HCT116 (cell line): ENCODE data around the gene TFCP2. TPM values are rescaled to one million over a fixed set of nuclear protein-coding genes. Genes with fewer than 3 reads are reported as not detected.

Experiments used
- ATAC-seq: fragments of 200-7000 bp; cut with Tn5 transposase; 2 replicates; pipeline ENCODE4 v1.9.1; 2020; ENCODE audit warnings: mild to moderate bottlenecking, moderate library complexity
- BruUV-seq: library from RNA; stranded (reverse); fragments of 400-500 nt; replicated peaks from 2 replicates; lab custom pipeline; 2021; lab: Mats Ljungman, UMichigan
- CTCF ChIA-PET: fragments of 300-600 bp; sonication (Branson Sonifier 250); formaldehyde crosslinking; loops from one replicate; lab custom pipeline; 2021; ENCODE audit warnings: antibody characterized with exemption; lab: Charles Lee
- POLR2A ChIA-PET: fragments of 300-600, 350-600 bp; sonication (Branson Sonifier 250); formaldehyde crosslinking; loops from one replicate; lab custom pipeline; 2021; ENCODE audit warnings: antibody characterized with exemption; lab: Charles Lee
- RAD21 ChIA-PET, 2 experiments: fragments of 300-600 bp; sonication (Branson Sonifier 250); formaldehyde crosslinking; loops; one replicate each; lab custom pipeline; 2023; ENCODE audit warnings: low total read pairs in 2 of 2; ENCODE audit not compliant: uncharacterized antibody in 2 of 2, unreplicated experiment in 2 of 2, low non-redundant PET in 1 of 2; lab: Charles Lee
- DNase-seq: peaks from one replicate; pipeline ENCODE4 v3.0.0-alpha.2; 2010; ENCODE audit warnings: low read depth, low spot score
- H2AFZ ChIP-seq: fragments of 200-600 bp; shearing (Covaris generic), sonication (generic); 2 replicates; pipeline ENCODE4 v1.6.1; 2017; ENCODE audit warnings: low read depth, mixed run types, mixed read lengths, antibody characterized with exemption, low read length; ENCODE audit not compliant: poor library complexity, severe bottlenecking
- H3K27ac ChIP-seq: 2 replicates; pipeline ENCODE4 v1.5.1; 2012; ENCODE audit warnings: low read depth, low read length
- H3K27me3 ChIP-seq: fragments of 200-600 bp; sonication (generic); 2 replicates; pipeline ENCODE4 v1.6.1; 2016; ENCODE audit warnings: mixed run types, low read length, mixed read lengths; ENCODE audit not compliant: insufficient read depth
- H3K36me3 ChIP-seq, 2 experiments: fragments of 200-500 bp in 1 of 2; fragments of 200-600 bp in 1 of 2; sonication (Bioruptor generic) in 1 of 2; sonication (generic) in 1 of 2; 2 replicates each; pipeline versions ENCODE4 v1.5.1 to v1.6.1; 2014 to 2016; ENCODE audit warnings: low read length in 2 of 2, inconsistent platforms in 1 of 2, mixed read lengths in 1 of 2, mixed run types in 1 of 2; ENCODE audit not compliant: insufficient read depth in 2 of 2, control insufficient read depth in 1 of 2
- H3K4me1 ChIP-seq, 2 experiments: fragments of 200-600 bp in 1 of 2; sonication (generic) in 1 of 2; 2 replicates each; pipeline versions ENCODE4 v1.5.1 to v1.6.1; 2012 to 2017; ENCODE audit warnings: low read length in 2 of 2, inconsistent platforms in 1 of 2, mild to moderate bottlenecking in 1 of 2, mixed read lengths in 1 of 2, mixed run types in 1 of 2, moderate library complexity in 1 of 2; ENCODE audit not compliant: insufficient read depth in 2 of 2, control insufficient read depth in 1 of 2
- H3K4me2 ChIP-seq: fragments of 200-600 bp; sonication (generic); 2 replicates; pipeline ENCODE4 v1.6.1; 2017; ENCODE audit warnings: mixed run types, low read length, mixed read lengths
- H3K4me3 ChIP-seq, 2 experiments: fragments of 200-600 bp in 1 of 2; sonication (generic) in 1 of 2; replicated peaks in 1 of 2; 2 replicates each; pipeline ENCODE4 v1.5.1; 2011 to 2016; ENCODE audit warnings: low read length in 2 of 2, control low read depth in 1 of 2, low read depth in 1 of 2, mild to moderate bottlenecking in 1 of 2, mixed read lengths in 1 of 2, mixed run types in 1 of 2
- H3K79me2 ChIP-seq: fragments of 200-600 bp; sonication (generic); 2 replicates; pipeline ENCODE4 v1.6.1; 2017; ENCODE audit warnings: mild to moderate bottlenecking, mixed run types, low read length, moderate library complexity, mixed read lengths; ENCODE audit not compliant: insufficient read depth
- H3K9ac ChIP-seq: fragments of 200-600 bp; sonication (generic); 2 replicates; pipeline ENCODE4 v1.6.1; 2016; ENCODE audit warnings: low read length, mixed read lengths
- H3K9me2 ChIP-seq: fragments of 200-600 bp; sonication (generic), shearing (Covaris generic); 2 replicates; pipeline ENCODE4 v1.6.1; 2017; ENCODE audit warnings: mixed run types, mild to moderate bottlenecking, moderate library complexity; ENCODE audit not compliant: insufficient read depth
- H3K9me3 ChIP-seq, 2 experiments: fragments of 200-500 bp in 1 of 2; fragments of 200-600 bp in 1 of 2; sonication (Bioruptor generic) in 1 of 2; sonication (generic) in 1 of 2; 2 replicates each; pipeline ENCODE4 v1.6.1; 2014 to 2017; ENCODE audit warnings: low read length in 2 of 2, mixed read lengths in 2 of 2, inconsistent platforms in 1 of 2, low read depth in 1 of 2, mild to moderate bottlenecking in 1 of 2, mixed run types in 1 of 2, moderate library complexity in 1 of 2; ENCODE audit not compliant: control insufficient read depth in 1 of 2, insufficient read depth in 1 of 2
- H4K20me1 ChIP-seq: fragments of 200-600 bp; sonication (generic), shearing (Covaris generic); 2 replicates; pipeline ENCODE4 v1.6.1; 2017; ENCODE audit warnings: mixed run types, mild to moderate bottlenecking, moderate library complexity; ENCODE audit not compliant: insufficient read depth
- ATF3 ChIP-seq: IDR thresholded peaks from 2 replicates; pipeline ENCODE4 v1.6.1; 2012
- CBX3 ChIP-seq: IDR thresholded peaks from 2 replicates; pipeline ENCODE4 v1.6.1; 2012; ENCODE audit warnings: low read depth
- CEBPB ChIP-seq: IDR thresholded peaks from 2 replicates; pipeline ENCODE4 v1.6.1; 2012; ENCODE audit warnings: low read depth
- EGR1 ChIP-seq: IDR thresholded peaks from 2 replicates; pipeline ENCODE4 v1.6.1; 2012; ENCODE audit warnings: low read depth
- ELF1 ChIP-seq: IDR thresholded peaks from 2 replicates; pipeline ENCODE4 v1.6.1; 2012; ENCODE audit warnings: low read depth, borderline replicate concordance
- EZH2phosphoT487 ChIP-seq: fragments of 200-600 bp; IDR thresholded peaks from 2 replicates; pipeline ENCODE4 v1.6.1; 2018; ENCODE audit warnings: antibody characterized with exemption, borderline replicate concordance
- FOSL1 ChIP-seq: IDR thresholded peaks from 2 replicates; pipeline ENCODE4 v1.6.1; 2012; ENCODE audit warnings: low read depth
- JUND ChIP-seq: IDR thresholded peaks from 2 replicates; pipeline ENCODE4 v1.6.1; 2012
- POLR2A ChIP-seq: IDR thresholded peaks from 2 replicates; pipeline ENCODE4 v1.7.0; 2011; ENCODE audit warnings: borderline replicate concordance; ENCODE audit not compliant: insufficient read depth, insufficient read length; ENCODE audit errors: extremely low read depth
- RAD21 ChIP-seq: IDR thresholded peaks from 2 replicates; pipeline ENCODE4 v1.6.1; 2012; ENCODE audit warnings: low read depth, mild to moderate bottlenecking
- SIN3A ChIP-seq: IDR thresholded peaks from 2 replicates; pipeline ENCODE4 v1.6.1; 2012; ENCODE audit warnings: low read depth
- SP1 ChIP-seq: IDR thresholded peaks from 2 replicates; pipeline ENCODE4 v1.6.1; 2012; ENCODE audit warnings: low read depth
- SRF ChIP-seq: IDR thresholded peaks from 2 replicates; pipeline ENCODE4 v1.6.1; 2012; ENCODE audit warnings: low read depth
- TCF7L2 ChIP-seq: IDR thresholded peaks from 2 replicates; pipeline ENCODE4 v1.7.0; 2011; ENCODE audit warnings: borderline replicate concordance, inconsistent platforms; ENCODE audit not compliant: insufficient read depth, insufficient read length; ENCODE audit errors: extremely low read depth
- YY1 ChIP-seq: IDR thresholded peaks from 2 replicates; pipeline ENCODE4 v1.6.1; 2011; ENCODE audit warnings: low read length, low read depth, moderate library complexity, mild to moderate bottlenecking; ENCODE audit not compliant: insufficient replicate concordance; ENCODE audit errors: extremely low read depth
- ZFX ChIP-seq: fragments of 450-650 bp; IDR thresholded peaks from 2 replicates; pipeline ENCODE4 v1.6.1; 2017
- ZNF274 ChIP-seq: fragments of 200-500 bp; sonication (Bioruptor generic); IDR thresholded peaks from 2 replicates; pipeline ENCODE4 v1.6.1; 2014; ENCODE audit warnings: mild to moderate bottlenecking, low read depth, low read length, inconsistent platforms
- intact Hi-C: fragments of 100-400 bp; cut with micrococcal nuclease; formaldehyde crosslinking; loops from 2 replicates; pipeline ENCODE4 v1.10.0; 2022
- total RNA-seq: library from RNA; stranded (reverse); gene quantifications from one replicate; pipeline ENCODE4 v1.2.1, GENCODE V29; 2021; ENCODE audit not compliant: unreplicated experiment
- TF ChIP-seq, protein P1 (sequence below): IDR thresholded peaks from 2 replicates; pipeline ENCODE4 v1.6.1; 2012; ENCODE audit warnings: low read depth

TFCP2 gene
- total RNA-seq, 1 experiment from 2014 or later: 31.6 TPM

GRCh38 chr12:51049525-51049924 lies 123.4 kb downstream of the TFCP2 start:
- TF ChIP-seq ZFX (no peak), EZH2phosphoT487 (no peak), RAD21 (no peak), CBX3 (no peak), ZNF274 (no peak)
- TF ChIP-seq, all 23 proteins: peak for 0
- Histone ChIP-seq H4K20me1 (no peaks in the 10 kb centered on the region), H3K4me3 (peak overlapping the region; percentile 71 to 88), H3K4me1 (peaks cover 7 to 18% of the 10 kb centered on the region in 2 experiments; a peak in 2 of 4 replicates), H3K27ac (no peak overlapping the region), H3K9me2 (no peaks in the 10 kb centered on the region), H3K36me3 (peaks cover 20 to 25% of the 10 kb centered on the region in 2 experiments), H3K4me2 (peak overlapping the region; percentile 87), H3K9me3 (no peaks in the 10 kb centered on the region), H3K79me2 (peaks cover 37% of the 10 kb centered on the region), H3K27me3 (no peaks in the 10 kb centered on the region), H3K9ac (peak overlapping the region; percentile 83; the same call in 1 of the 2 replicates), H2AFZ (no peak overlapping the region)
- RAD21 ChIA-PET: no interaction called here
- intact Hi-C loops: loop anchor here (5.0 kb wide), 1 partner anchor 287 kb away; the partner anchor contains the start of gene ATF1
- CTCF ChIA-PET: no interaction called here
- POLR2A ChIA-PET: no interaction called here
- ATAC-seq: no peak
- DNase-seq: no peak
- no TSS peak for BruUV-seq

- ATAC-seq (no peak), DNase-seq (no peak)
- peaks cover 16 to 18% of the 10 kb centered on the region in 2 experiments for H3K36me3 ChIP-seq
- H3K4me3 ChIP-seq: peak overlapping the region; percentile 71 to 88
- H3K9me3 ChIP-seq: no peaks in the 10 kb centered on the region
- peak overlapping the region; percentile 87 for H3K4me2 ChIP-seq
- peak overlapping the region; percentile 83 for H3K9ac ChIP-seq
- POLR2A ChIA-PET: no interaction called here
- H3K4me1 ChIP-seq: peaks cover 7 to 18% of the 10 kb centered on the region in 2 experiments; a peak in 2 of 4 replicates
- intact Hi-C loops: loop anchor here (5.0 kb wide), 1 partner anchor 286 kb away; the partner anchor contains the start of gene ATF1
- BruUV-seq: TSS peak; percentile 75
- no peaks in the 10 kb centered on the region for H3K9me2 ChIP-seq
- H3K79me2 ChIP-seq: peaks cover 37% of the 10 kb centered on the region
- H4K20me1 ChIP-seq: no peaks in the 10 kb centered on the region
- no peak overlapping the region for H2AFZ ChIP-seq
- RAD21 ChIA-PET: no interaction called here
- CTCF ChIA-PET: no interaction called here
- H3K27ac ChIP-seq: peak overlapping the region; percentile 84
- no peaks in the 10 kb centered on the region for H3K27me3 ChIP-seq
- no peak for TF ChIP-seq SP1
- TF ChIP-seq CEBPB: no peak
- TF ChIP-seq FOSL1: no peak
- TF ChIP-seq EGR1: no peak
- no peak for TF ChIP-seq ATF3
- TF ChIP-seq, protein P1, sequence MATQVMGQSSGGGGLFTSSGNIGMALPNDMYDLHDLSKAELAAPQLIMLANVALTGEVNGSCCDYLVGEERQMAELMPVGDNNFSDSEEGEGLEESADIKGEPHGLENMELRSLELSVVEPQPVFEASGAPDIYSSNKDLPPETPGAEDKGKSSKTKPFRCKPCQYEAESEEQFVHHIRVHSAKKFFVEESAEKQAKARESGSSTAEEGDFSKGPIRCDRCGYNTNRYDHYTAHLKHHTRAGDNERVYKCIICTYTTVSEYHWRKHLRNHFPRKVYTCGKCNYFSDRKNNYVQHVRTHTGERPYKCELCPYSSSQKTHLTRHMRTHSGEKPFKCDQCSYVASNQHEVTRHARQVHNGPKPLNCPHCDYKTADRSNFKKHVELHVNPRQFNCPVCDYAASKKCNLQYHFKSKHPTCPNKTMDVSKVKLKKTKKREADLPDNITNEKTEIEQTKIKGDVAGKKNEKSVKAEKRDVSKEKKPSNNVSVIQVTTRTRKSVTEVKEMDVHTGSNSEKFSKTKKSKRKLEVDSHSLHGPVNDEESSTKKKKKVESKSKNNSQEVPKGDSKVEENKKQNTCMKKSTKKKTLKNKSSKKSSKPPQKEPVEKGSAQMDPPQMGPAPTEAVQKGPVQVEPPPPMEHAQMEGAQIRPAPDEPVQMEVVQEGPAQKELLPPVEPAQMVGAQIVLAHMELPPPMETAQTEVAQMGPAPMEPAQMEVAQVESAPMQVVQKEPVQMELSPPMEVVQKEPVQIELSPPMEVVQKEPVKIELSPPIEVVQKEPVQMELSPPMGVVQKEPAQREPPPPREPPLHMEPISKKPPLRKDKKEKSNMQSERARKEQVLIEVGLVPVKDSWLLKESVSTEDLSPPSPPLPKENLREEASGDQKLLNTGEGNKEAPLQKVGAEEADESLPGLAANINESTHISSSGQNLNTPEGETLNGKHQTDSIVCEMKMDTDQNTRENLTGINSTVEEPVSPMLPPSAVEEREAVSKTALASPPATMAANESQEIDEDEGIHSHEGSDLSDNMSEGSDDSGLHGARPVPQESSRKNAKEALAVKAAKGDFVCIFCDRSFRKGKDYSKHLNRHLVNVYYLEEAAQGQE: no peak
- TF ChIP-seq ZNF274: no peak
- TF ChIP-seq ELF1: no peak
- TF ChIP-seq CBX3: no peak
- no peak for TF ChIP-seq POLR2A
- no peak for TF ChIP-seq SIN3A
- no peak for TF ChIP-seq JUND
- no peak for TF ChIP-seq YY1
- no peak for TF ChIP-seq SRF
- no peak for TF ChIP-seq TCF7L2
Measured at GRCh38 chr12:51048661-51049251, 124.2 kb downstream of the TFCP2 start.
